OCI-LY3 (cell line): Measurements from ENCODE around the gene GRID1.

Experiments used
- CTCF ChIP-seq: fragments of 200-600, 300-600 bp; sonication (generic); IDR thresholded peaks from 2 replicates; pipeline ENCODE4 v1.5.1; 2014; ENCODE audit warnings: antibody characterized with exemption, low read length, low read depth
- EZH2phosphoT487 ChIP-seq: fragments of 200-600 bp; shearing (Covaris generic); IDR thresholded peaks from 2 replicates; pipeline ENCODE4 v1.6.1; 2018; ENCODE audit warnings: antibody characterized with exemption, mixed run types, low read depth

GRCh38 chr10:86354761-86355540, 11.6 kb downstream of the GRID1 start:
- TF ChIP-seq CTCF, result no peak
- no peak for TF ChIP-seq EZH2phosphoT487
